Thyroid gland (tissue), 4 donors: ENCODE measurements around the gene DNAJB6. TPM values are rescaled to one million over a fixed set of nuclear protein-coding genes. Genes with fewer than 3 reads are reported as not detected.

Source experiments
- DNase-seq, 2 donors: peaks; one replicate each; pipeline ENCODE4 v3.0.0-alpha.2; 2019
- H3K27ac ChIP-seq, 3 donors: fragments of 200-600 bp; sonication (generic); 1 replicate in 2 of 3; 2 replicates in 1 of 3; pipeline ENCODE4 v1.5.1; 2016 to 2019; ENCODE audit warnings: mild to moderate bottlenecking in 1 of 3, moderate library complexity in 1 of 3
- H3K27me3 ChIP-seq: fragments of 200-600 bp; sonication (generic); one replicate; pipeline ENCODE4 v1.5.1; 2019
- H3K36me3 ChIP-seq, 2 donors: fragments of 200-600 bp; sonication (generic); one replicate each; pipeline ENCODE4 v1.5.1; 2016 to 2019
- H3K4me1 ChIP-seq, 2 donors: fragments of 200-600 bp; sonication (generic); one replicate each; pipeline ENCODE4 v1.5.1; 2017 to 2019
- H3K4me3 ChIP-seq, 3 donors: fragments of 200-600 bp; sonication (generic); replicated peaks in 1 of 3; 1 replicate in 2 of 3; 2 replicates in 1 of 3; pipeline ENCODE4 v1.5.1; 2016; ENCODE audit warnings: mild to moderate bottlenecking in 1 of 3
- H3K9me3 ChIP-seq: fragments of 200-600 bp; sonication (generic); one replicate; pipeline ENCODE4 v1.5.1; 2017
- POLR2A ChIP-seq, 2 donors: fragments of 450-650 bp; IDR thresholded peaks; one replicate each; pipeline ENCODE4 v1.6.1; 2017; ENCODE audit warnings: antibody characterized with exemption in 2 of 2, mild to moderate bottlenecking in 2 of 2, moderate library complexity in 1 of 2
- WGBS, 2 donors: methylation state at CpG; one replicate each; pipeline ENCODE4 v1.1.5; 2017; 5-methylcytosine and 5-hydroxymethylcytosine counted together
- intact Hi-C: fragments of 100-400 bp; cut with DNase I; formaldehyde crosslinking; loops from one replicate; pipeline ENCODE4 v1.15.1; 2023
- total RNA-seq, 4 donors: library from RNA; depleted of rRNA; stranded (reverse); fragments of >200 nt; gene quantifications; one replicate each; pipeline ENCODE4 v1.2.3, GENCODE V29; 2016
- TF ChIP-seq, protein P1 (sequence below), 6 experiments: fragments of 200-600 bp in 3 of 6; fragments of 450-650 bp in 3 of 6; sonication (generic) in 3 of 6; IDR thresholded peaks; one replicate each; pipeline ENCODE4 v1.5.1; 2016 to 2019; ENCODE audit warnings: antibody characterized with exemption in 6 of 6, mild to moderate bottlenecking in 2 of 6, inconsistent platforms in 1 of 6, moderate library complexity in 1 of 6

The DNAJB6 gene
- total RNA-seq, 4 donors from 2014 or later: 80.7 to 92.7 (median 91.1) TPM

DNA sequence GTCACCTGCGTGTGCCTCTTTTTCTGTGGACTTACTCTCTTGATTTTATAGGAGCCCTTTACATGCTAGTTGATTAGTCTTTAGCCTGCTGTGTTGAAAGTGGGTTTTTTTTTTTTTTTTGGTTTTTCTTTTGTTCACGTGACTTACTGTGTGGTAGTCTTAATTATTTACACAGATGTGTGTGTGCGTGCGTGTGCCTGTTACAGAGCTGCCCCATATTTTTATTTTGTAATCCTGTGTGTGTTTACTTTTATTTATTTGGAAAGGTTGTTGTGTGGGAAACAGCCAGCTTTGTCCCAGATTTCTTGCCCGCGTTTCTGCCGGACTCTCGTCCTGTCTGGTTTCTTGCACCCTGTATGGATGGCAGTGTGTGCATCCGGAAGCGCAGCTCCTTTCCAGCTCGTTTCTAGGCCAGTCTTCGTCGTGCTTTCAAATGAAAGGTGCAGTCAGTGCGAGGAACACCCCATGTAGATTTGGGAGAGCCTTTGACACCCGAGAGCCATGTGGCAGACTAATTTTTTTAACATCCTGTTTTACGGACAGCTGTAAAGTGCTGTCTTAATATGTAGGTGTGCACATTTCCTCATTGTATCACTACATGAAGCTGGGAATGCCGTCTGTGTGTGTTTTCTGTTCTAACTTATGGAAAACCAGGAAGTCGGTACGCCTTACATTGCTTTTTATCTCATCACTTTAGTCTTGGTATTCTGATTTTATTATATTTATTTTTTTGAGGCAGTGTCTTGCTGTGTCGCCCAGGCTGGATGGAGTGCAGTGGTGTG, 55.6 kb downstream of the DNAJB6 start:
- Histone ChIP-seq H3K27ac (no peak overlapping the region), H3K27me3 (no peaks in the 10 kb centered on the region), H3K9me3 (no peaks in the 10 kb centered on the region), H3K4me3 (no peak overlapping the region), H3K4me1 (peaks cover 9 to 19% of the 10 kb centered on the region in 2 donors), H3K36me3 (peaks cover 0 to 7% of the 10 kb centered on the region in 2 donors)
- TF ChIP-seq, protein P1, sequence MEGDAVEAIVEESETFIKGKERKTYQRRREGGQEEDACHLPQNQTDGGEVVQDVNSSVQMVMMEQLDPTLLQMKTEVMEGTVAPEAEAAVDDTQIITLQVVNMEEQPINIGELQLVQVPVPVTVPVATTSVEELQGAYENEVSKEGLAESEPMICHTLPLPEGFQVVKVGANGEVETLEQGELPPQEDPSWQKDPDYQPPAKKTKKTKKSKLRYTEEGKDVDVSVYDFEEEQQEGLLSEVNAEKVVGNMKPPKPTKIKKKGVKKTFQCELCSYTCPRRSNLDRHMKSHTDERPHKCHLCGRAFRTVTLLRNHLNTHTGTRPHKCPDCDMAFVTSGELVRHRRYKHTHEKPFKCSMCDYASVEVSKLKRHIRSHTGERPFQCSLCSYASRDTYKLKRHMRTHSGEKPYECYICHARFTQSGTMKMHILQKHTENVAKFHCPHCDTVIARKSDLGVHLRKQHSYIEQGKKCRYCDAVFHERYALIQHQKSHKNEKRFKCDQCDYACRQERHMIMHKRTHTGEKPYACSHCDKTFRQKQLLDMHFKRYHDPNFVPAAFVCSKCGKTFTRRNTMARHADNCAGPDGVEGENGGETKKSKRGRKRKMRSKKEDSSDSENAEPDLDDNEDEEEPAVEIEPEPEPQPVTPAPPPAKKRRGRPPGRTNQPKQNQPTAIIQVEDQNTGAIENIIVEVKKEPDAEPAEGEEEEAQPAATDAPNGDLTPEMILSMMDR (IDR thresholded peaks at IDR 0.05): no peak
- TF ChIP-seq POLR2A (IDR thresholded peaks at IDR 0.05): no peak
- WGBS, 2 donors: 93 to 95% methylated on average over 20 of the region's 20 CpGs
- intact Hi-C loops: loop anchor here (10.0 kb wide), 1 partner anchor 138 kb away; no protein-coding TSS in a partner anchor
- DNase-seq: no peak

DNA sequence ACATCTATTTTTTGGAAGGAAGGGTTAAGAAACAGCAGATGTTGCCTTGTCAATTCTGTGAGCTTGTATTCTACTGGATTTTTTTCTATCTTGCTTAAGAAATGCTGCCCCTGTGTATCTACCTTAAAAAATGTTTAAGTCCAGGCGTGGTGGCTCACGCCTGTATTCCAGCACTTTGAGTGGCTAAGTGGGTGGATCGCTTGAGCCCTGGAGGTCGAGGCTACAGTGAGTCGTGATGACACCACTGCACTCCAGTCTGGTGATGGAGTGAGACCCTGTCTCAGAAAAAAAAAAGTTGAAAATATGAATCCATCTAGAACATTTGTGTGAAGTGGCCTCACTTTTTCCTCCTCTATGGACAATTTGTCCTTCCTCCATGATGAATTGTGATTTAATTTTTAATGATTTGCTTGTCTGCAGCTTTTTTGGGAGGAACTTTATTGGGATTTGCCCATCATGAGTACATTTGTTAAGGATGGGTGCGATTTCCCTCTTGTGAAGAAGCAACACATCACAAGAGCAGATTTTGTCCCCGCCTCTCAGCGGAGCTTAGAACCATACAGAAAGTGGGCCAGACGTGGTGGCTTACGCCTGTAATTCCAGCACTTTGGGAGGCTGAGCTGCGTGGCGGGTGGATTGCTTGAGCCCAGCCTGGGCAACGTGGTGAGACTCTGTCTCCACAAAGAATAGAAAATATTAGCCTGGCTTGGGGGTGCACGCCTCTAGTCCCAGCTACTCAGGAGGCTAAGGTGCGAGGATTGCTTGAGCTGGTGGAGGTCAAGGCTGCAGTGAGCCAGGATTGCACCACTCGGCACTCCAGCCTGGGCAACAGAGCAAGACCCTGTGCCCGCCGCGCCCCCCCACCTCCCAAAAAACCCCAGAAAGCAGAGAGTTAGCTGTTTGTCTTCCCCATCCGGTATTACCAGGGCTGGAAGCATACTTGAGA, 57.7 kb downstream of the DNAJB6 start:
- WGBS, 2 donors: 96 to 97% methylated on average over 17 to 20 of the region's 20 CpGs
- intact Hi-C loops: loop anchor here (10.0 kb wide), 1 partner anchor 140 kb away; no protein-coding TSS in a partner anchor
- H3K9me3 ChIP-seq: no peaks in the 10 kb centered on the region
- peaks cover 16 to 35% of the 10 kb centered on the region in 2 donors for H3K4me1 ChIP-seq
- DNase-seq: peak in 1 of 2 donors; percentile 1
- H3K4me3 ChIP-seq: no peak overlapping the region
- TF ChIP-seq POLR2A (IDR thresholded peaks at IDR 0.05): no peak
- TF ChIP-seq, protein P1 (IDR thresholded peaks at IDR 0.05): no peak
- H3K36me3 ChIP-seq: peaks cover 0 to 7% of the 10 kb centered on the region in 2 donors
- no peaks in the 10 kb centered on the region for H3K27me3 ChIP-seq
- H3K27ac ChIP-seq: no peak overlapping the region

DNA sequence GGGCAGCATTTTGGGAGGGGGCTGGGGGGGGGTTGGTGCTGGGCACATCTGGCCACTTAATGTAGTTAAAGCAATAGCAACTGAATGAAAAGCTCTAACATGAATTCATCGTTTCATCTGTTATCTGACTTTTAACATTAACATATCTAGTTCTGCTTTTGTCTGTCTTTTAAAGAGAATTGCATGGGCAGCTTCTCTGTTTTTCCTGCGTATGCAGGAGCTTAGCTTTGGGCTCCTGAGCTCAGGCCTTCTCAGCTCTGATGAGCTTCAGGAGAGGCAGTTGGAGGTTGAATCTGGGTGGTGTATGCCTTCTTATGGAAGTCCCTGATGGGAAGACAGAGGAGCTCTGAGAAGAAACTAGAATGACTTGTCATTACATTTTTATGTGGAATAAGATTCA, 58.4 kb downstream of the DNAJB6 start:
- H3K9me3 ChIP-seq: no peaks in the 10 kb centered on the region
- no peak overlapping the region for H3K4me3 ChIP-seq
- H3K27ac ChIP-seq: no peak overlapping the region
- H3K27me3 ChIP-seq: no peaks in the 10 kb centered on the region
- WGBS, 2 donors: 91 to 95% methylated on average over 2 of the region's 2 CpGs
- peaks cover 0 to 6% of the 10 kb centered on the region in 2 donors for H3K36me3 ChIP-seq
- intact Hi-C loops: loop anchor here (10.0 kb wide), 1 partner anchor 140 kb away; no protein-coding TSS in a partner anchor
- H3K4me1 ChIP-seq: peaks cover 16 to 31% of the 10 kb centered on the region in 2 donors
- no peak for DNase-seq
- TF ChIP-seq, protein P1 (IDR thresholded peaks at IDR 0.05): no peak
- TF ChIP-seq POLR2A (IDR thresholded peaks at IDR 0.05): no peak

DNA sequence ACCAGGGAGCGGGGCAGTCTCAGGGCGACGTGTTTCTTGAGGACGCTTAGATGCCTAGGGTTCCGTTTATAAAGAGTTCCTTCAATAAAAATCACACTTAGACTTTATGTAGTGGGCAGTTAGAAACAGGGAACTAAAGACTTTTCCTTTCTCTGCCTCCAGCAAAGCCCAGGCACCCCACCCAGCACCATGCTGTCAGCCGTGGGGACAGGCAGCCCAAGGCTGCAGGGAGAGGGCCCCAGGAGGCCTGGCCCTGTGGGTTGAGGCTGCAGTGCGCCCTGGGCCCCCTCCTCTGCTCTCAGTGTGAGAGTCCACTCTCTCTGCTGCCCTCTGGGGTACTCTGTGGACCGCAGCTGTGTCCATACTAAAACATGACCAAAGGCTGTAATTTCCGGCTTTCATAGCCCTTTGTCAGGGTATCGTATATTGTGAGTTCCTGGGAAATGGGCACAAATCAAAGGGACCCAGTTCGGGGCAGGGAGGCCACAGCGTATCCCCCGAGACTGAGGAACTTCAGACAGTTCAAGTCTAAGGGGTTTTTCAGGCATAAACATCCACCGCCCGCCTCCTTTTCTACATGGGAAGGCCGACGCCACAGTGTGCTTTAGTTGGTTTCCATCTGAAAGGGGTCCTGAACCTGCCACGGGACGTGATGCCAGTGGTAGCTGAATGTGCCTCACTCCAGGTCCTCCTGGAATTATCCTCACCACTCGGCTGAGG, 59.7 kb downstream of the DNAJB6 start:
- DNase-seq: no peak
- H3K27ac ChIP-seq: no peak overlapping the region
- H3K9me3 ChIP-seq: no peaks in the 10 kb centered on the region
- no peak for TF ChIP-seq POLR2A (IDR thresholded peaks at IDR 0.05)
- TF ChIP-seq, protein P1 (IDR thresholded peaks at IDR 0.05): no peak
- intact Hi-C loops: loop anchor here (10.0 kb wide), 1 partner anchor 142 kb away; no protein-coding TSS in a partner anchor
- peaks cover 7 to 19% of the 10 kb centered on the region in 2 donors for H3K4me1 ChIP-seq
- no peak overlapping the region for H3K4me3 ChIP-seq
- 95 to 98% methylated on average over 20 of the region's 20 CpGs for WGBS, 2 donors
- H3K27me3 ChIP-seq: no peaks in the 10 kb centered on the region
- no peaks in the 10 kb centered on the region for H3K36me3 ChIP-seq
